ENCODE results near the gene ZNF732.

DNA sequence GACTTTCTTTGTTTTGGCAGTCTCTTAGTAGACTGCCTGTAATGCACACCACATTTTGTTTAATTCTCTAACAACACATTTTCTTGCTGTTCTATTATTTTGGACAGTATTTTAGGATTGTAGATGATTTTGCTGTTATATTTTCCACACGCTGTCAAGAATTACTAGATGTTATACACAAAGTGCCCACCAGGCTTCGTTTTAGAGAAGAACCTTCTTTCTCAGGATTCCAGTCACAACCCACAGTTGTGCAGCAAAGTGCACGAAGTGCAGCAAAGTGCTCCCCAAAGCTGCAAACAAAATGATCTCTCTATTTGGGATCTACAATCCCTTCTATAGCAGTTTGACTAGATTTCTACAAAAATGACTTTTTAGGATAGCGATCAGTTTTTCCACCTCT, 34.7 kb upstream of the ZNF732 start:
- no peak for TF ChIP-seq POLR2A (IDR thresholded peaks at IDR 0.05; ENCODE audit: low read depth, low read length)
- no peak for TF ChIP-seq POLR2AphosphoS5 (IDR thresholded peaks at IDR 0.05; ENCODE audit: low read depth, low read length)
